Stimulated activated CD8-positive, alpha-beta memory T cell treated with anti-CD3 and anti-CD28 coated beads, Interleukin-15, amount 100 ng/mL, for 48 hours (primary cell): ENCODE results near the gene TMEM174.
A peak's percentile ranks its signal among the peaks of the same experiment; 100 is the strongest.
"Not testable (repeated sequence)": the region's sequence is repeated elsewhere in the genome, so short reads cannot be mapped to it uniquely, and the experiment has no call there.

ENCODE experiments used
- DNase-seq, 2 donors: peaks; one replicate each; pipeline ENCODE4 v3.0.0-alpha.2; 2020; ENCODE audit warnings: low read depth in 2 of 2

The TMEM174 gene

DNA sequence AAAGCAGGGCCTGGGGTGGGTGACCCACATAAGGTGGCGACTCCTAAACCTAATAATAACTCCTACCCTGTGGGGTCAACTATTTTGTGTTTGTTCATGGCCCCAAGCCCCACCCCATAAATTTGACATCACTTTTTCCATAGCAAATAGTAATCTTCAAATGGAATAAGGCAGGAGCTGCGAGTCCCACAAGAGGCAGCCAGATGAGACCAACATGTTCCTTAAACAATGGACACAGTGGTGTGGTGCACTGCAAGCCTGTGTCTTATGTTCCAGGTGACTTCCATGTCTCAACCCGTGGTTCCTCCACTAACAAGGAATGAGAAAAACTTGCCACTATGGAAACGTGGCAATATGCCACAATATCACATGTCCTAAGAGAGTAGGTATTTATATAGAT is 20.6 kb downstream of the TMEM174 start:
- no peak for DNase-seq

DNA sequence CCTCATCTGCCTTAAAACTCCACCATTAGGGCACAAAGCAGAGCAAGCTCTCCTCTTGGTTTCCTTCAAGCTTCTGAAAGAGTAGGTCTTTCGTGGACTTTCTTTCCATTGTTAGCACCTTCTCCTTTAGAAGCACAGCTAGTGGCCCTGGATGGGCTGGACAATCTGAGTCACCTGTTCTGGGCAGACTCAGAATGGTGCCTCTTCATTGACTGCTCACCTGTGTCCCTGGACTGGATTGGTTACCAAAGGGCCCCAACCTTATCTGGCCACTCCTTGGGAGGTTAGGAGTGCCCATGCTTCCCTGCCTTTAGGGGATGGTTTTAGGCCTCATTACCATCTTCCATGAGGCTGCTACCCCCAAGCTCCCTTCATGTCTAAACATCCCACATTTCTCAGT is 23.2 kb downstream of the TMEM174 start:
- no peak for DNase-seq

DNA sequence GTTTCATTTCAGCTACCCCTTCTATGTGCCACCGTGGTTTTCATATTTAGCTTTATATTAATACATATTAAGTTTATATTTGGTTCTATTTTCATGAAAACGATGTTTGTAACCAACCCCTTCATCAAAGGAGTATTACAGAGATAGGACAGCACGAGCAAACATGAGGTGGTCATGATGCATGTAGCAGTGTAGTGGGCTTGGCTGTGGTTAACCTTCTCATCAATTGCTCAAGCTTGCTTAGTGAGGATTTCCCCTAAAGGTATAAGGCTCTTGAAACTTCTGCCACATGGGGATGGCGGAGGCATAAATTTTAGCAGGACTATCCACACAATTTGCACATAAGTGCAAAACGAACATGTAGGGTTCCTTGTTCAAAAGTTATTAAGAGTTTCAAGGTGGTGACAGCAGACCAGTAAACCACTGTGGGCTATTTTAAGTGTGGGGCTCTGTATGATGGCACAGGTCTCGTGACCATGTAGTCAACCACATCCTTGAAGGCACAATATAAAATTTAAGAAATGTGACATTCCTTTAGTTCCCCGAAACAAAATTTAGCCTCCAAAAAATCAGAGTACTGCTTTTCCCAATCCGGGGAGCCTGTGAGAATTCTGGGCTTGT is 24.8 kb downstream of the TMEM174 start:
- no peak for DNase-seq

DNA sequence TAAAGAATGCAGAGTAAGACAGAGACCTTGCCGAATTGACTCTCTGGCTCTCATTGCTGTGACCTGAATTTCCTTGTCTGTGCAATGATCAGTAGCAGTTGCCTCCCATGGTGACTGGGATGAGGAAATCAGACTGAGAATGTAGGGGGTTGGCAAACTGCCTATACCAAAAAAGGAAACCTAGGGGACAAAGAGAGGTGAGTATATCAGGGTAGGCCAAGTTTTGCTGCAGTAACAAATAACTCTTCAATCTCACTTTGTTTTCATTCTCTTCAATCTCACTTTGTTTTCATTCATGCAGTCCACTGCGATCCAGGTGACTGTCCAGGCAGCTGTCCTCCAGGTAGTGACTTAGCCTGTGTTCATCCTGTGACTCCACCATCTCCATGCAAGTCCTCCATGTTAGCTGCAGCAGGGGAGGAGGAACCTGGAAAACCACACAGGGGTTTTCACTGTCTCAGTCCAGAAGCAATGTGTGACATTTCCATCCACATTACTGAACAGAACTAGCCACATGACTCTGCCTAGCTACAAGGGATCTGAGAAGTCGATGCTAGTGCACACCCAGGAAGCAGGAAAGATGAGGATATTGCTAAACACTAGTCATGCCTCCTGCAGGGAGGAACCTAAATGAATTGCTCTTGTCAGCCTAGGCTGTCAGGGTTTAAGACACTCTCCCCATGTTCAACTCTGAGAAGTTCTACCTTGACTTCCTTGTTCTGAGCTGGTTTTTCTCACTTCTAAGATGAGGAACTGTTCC is 26.0 kb downstream of the TMEM174 start:
- DNase-seq = no peak

DNA sequence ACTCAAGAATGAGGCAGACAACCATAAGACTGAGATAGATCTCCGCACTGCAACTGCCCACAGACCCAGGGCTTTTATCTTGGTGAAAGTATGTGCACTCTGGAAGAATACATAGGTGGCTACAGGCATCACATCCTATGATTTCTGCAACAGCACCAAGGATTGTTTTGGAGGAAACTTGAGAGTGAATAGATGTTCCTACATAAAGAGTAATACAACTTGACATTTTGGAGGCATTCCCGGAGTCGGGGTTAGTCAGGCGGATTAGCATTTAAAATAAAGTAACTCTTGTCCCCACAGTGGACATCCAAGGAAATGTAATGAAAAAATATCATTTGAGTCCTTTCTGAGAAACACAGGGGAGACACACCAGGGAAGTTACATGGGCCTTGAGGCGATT is 26.7 kb downstream of the TMEM174 start:
- DNase-seq = no peak

DNA sequence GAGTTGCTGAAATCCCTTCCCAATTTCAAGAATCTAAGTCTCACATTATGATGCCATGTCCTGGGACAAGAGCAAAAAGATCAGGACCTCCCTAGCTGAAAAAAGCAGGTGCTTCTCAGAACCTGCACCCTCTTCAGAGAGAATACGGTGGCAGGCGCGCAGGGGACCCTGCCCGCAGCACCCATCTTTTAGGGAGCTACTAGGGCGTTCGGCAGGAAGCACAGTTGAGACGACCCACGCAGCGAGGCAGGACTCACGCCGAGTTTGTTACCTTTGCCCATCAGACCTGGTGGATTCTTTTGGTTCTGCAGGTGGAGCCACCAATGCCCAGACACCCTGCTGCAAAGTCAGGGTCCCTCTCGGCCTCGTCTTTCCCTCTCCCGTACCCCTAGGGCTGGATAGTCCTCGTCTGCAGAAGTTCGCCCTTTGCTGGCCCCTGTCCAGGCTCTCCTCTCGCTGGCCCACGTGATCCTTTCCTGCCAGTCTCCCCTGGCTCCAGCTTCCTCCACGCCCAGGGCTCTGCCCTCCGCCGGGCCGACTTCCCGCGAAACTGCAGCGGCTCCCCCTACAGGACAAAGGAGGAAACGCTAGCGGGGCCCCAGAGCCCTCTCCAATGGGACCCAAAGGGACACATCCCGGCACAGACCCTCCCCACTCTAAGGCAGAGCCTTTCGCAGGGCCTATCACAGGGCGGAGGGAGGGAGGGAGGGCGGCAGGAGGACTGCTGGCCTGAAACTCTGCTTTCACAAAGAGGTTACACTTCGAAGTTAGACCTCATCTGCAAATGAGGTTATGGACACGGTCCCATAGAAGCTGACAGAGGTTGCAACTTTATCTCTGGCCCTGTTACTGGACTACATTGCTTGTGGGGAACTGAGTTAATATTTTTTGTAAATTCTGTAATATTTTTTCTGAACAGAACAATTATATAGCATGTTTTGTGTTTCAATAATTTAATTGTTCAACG is 28.8 kb downstream of the TMEM174 start:
- DNase-seq = peak; percentile 43 to 47

DNA sequence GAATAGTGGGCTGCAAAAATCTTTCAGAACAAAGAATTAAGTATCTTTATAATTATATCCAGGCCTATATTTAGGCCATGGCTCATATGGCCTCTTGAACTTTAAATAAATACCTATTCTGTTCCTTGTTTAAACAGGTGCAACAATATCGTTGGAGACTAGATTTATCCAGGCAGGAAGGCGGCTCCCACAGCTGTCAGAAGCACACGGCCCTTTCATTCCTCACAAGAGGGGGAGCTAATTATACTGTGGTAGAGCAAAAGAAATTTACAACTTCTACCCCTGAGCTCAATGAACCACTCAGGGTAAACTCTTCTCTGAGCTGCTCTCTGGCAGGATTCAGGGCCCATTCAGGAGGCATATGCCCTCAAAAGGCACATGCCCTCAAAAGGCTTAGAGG is 31.3 kb downstream of the TMEM174 start:
- no peak for DNase-seq

DNA sequence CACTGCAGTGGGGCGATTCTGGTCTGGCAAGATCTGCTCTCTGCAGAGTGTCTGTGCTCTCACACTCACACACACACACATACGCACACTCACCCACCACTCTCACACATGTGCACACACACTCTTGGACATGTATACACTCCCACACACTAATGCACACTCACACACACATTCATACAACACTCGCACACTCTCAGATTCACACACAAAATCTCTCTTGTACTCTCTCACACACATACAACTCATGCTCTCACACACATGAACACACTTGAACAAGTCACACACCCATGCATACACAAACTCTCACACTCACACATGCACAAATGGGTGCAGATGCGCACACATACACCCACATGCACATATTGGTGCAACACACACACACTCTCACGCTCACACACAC is 31.7 kb downstream of the TMEM174 start:
- no peak for DNase-seq

DNA sequence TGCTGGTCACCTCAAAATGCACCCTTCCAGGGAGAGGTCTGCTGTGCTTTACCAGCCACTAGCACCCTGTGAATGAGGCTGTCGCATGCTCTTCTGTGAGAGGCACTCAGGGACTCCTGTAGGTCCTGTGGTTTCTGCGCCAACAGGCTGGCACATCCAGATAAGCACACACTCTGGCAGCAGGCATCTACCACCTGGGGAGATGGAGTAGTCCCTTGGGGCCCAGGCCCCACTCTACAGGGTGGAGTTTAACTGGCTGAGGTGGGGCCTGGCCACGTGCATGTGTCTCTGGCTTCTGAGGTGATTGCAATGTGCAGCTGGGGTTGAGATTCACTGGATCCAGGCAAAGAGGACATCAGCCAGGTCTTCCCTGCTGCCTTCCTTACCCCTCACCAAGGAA is 32.3 kb downstream of the TMEM174 start:
- DNase-seq = no peak

DNA sequence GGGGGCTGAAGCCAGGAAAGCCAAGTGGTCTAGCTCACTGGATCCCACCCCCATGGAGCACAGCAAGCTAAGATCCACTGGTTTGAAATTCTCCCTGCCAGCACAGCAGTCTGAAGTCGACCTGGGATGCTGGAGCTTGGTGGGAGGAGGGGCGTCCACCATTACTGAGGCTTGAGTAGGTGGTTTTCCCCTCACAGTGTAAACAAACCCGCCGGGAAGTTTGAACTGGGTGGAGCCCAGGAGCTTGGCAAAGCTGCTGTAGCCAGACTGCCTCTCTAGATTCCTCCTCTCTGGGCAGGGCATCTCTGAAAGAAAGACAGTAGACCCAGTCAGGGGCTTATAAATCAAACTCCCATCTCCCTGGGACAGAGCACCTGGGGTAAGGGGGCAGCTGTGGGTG is 34.2 kb downstream of the TMEM174 start:
- DNase-seq = not testable (repeated sequence)

DNA sequence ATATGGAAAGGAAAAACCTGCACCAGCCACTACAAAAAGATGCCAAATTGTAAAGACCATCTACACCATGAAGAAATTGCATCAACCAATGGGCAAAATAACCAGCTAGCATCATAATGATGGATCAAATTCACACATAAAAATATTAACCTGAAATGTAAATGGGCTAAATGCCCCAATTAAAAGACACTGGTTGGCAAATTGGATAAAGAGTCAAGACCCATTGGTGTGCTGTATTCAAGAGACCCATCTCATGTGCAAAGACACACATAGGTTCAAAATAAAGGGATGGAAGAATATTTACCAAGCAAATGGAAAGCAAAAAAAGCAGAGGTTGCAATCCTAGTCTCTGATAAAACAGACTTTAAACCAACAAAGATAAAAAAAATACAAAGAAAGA is 36.1 kb downstream of the TMEM174 start:
- DNase-seq = not testable (repeated sequence)

DNA sequence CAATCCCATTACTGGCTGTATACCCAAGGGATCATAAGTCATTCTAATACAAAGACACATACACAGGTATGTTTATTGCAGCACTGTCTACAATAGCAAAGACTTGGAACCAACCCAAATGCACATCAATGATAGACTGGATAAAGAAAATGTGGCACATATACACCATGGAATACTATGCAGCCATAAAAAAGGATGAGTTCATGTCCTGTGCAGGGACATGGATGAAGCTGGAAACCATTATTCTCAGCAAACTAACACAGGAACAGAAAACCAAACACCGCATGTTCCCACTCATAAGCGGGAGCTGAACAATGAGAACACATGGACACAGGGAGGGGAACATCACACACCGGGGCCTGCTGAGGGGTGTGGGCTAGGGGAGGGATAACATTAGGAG is 39.7 kb downstream of the TMEM174 start:
- DNase-seq = not testable (repeated sequence)

DNA sequence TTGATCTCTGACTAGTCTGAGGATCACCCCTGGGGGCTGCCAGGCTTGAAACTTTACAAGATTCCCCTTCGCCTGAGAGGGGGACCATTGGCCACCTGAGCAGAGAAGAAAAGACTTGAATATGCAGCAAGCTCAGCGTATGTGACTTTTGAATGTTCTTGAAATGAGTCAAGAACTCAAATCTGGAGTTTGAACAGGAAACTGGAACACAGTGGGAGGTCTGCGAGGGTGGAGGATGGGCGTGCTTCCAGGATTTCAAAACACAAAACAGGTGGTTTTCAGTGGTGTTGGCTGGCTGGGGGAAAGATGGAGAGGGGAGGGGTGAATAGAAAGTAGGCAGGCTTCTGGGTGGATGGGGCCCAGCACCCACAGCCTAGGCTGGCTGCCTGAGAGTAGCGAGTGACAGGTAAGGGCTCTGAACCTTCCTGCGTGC is 40.6 kb downstream of the TMEM174 start:
- no peak for DNase-seq

DNA sequence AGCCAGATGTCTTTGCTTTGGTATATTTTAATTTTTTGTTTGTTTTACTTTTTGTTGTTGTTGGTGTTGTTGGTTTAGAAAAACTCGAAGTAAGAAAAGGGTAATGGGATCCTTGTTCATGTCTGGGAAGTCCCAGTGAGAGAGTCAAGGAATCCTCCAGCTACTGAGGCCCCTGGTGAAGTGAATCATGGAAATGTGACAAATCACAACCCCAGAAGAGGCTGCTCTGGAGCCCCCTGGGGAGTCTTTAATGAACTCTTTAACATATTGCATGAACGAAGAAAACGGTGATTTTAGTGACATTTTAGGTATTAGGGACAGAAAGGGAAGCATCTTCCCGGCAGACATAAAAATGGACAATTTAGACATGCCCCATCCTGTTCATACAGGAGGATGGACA is 41.3 kb downstream of the TMEM174 start:
- DNase-seq = no peak

DNA sequence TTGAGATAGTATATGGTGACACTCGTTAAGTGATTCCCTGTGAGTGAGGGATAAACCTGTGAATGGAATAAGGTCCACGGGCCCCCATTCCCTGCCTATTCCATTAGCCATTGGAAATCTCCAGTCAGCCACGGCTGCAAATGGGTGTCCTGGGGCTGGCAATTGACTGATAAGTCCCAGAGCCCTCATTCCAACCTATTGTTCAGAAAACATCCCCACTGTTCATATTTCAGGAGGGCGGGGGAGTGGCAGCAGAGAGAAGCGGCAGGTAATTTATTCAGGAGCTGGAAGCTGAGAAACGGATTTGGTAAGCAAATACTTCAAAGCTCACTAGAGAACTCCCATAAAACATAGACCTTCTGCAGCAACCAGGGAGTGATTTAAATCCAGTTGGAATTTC is 42.0 kb downstream of the TMEM174 start:
- no peak for DNase-seq

DNA sequence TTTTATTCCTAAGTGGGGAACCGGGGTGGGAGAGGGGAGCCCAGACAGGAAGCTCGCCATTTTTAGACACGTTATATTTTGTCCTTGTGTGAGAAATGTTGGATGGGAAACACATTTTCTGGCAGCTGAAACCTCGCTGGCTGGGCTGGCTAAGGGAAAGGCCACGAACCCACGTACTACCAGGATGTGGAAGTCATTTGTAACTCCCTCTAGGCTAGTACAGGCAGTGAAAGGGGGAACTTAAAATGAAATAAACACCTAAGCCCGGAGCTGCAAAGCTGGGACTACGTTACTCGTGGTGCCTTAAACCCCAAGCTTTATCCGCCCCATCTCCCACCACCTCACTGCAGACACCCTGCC is 42.5 kb downstream of the TMEM174 start:
- DNase-seq = no peak

DNA sequence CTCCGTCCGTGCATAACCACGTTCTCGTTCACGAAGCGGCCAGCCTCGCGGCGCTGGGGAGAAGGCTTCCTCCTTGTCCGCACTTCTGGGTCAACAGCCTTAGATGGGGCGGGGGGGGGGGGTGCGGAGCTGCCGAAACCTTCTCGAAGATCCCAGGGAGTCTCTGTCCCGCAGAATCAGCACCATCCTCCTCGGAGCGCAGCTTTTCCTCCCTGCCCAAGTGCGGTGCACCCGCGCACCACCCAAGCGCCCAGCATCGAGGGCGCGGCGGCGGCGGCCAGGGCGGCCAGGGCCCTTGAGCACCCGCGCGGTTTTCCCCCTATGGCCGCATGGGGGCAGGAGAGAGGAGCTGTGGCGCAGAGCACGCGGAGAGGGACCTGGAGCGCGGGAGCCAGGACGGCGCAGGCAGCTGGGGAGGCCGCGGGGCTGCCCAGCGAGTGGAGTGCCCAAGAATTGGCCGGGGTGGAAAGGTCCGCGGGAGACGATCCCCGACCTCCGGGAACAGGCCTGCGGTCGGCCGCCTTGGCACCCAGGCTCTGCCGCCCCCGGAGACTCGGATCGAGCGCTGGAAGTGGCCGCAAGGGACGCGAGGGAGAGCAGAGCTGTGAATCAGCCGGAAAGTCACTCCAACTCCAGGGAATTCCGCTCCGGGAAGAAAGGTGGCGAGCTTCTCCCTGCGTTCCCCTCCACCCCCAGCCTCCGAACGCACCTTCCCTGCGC is 43.1 kb downstream of the TMEM174 start:
- DNase-seq = peak; percentile 37 to 46

DNA sequence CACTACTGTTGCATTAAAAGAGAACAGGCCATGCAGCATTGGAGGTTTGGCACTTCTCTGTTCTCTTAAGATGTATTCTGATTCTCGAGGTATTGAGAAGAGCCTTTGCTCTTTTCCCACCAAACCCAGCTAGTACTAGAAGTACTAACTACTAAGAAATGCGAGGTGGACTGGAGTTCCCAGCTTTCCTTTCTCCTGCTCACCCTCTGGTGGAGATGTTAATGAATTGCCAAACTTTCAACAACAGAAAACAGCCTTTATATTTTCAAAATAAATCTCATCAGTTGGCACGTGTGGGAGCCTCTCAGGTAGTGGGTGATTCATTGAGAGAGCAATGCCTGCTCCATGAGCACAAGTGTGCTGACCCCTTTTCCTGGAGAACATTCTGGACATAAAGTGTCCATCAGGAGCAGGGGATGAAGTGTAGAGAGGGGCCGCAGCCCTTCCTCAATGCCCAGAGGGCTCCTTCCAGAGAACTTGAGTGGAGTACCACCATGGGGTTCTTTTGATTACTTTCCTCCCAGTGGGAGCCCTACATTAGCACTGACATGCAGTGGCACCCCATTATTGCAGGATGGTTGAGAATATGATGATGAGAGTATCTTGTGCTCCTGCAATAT is 45.7 kb downstream of the TMEM174 start:
- DNase-seq = no peak

DNA sequence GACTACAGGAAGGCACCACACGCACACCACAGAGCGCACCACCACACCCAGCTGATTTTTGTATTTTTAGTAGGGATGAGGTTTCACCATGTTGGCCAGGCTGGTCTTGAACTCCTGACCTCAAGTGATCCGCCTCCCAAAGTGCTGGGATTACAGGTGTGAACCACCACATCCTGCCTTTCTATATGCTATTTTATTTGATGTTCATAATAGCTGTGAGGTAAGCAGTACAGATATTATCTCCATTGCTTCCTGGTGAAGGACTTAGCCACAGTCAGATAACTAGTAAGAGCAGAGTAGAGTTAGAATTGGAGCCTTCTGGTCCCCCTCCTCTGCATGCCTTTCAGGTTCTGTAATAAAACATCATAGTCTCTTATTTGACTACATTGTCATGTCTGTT is 46.3 kb downstream of the TMEM174 start:
- DNase-seq = not testable (repeated sequence)

DNA sequence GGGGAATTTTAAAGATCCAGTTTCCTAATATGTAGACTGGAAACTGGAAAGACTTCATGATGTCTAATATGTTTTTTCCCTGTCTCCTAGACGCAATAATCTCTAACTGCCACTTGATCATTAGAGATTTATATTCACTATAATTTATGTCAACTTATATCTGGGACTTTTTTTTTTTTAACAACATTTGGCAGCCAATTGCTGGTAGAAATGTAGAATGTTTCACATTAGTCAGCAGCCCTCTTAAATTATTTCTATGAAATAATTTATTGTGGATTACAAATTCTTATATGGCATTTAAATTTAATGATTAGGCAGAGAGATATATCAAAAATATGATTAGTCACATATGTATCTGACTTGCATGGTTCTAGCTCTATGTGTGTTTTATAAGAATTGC is 48.2 kb downstream of the TMEM174 start:
- no peak for DNase-seq

DNA sequence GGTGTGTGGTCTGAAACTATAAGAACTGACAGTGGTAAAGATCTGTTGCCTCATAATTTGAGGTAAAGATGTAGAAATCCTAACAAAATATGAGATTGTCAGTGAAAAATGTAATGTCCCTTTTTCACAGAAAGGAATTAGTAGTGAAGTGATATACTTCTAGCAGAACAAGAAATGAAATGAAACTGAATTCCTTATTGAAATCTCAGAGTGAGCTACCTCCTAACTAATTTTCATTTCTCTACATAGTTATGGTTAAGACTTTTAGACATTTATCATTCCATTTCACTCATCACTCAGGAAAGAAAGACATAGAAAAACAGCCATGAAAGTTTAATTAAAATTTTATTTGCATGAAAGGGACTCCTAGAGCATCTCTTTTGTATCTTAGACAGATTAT is 48.7 kb downstream of the TMEM174 start:
- DNase-seq = no peak
